GM12864 (cell line): ENCODE measurements around the gene PANK4.

ENCODE experiments used
- DNase-seq: peaks from one replicate; pipeline ENCODE4 v3.0.0-alpha.2; 2011; ENCODE audit warnings: low read depth
- H3K4me3 ChIP-seq: 2 replicates; pipeline ENCODE4 v1.5.1; 2011; ENCODE audit warnings: mild to moderate bottlenecking, low read depth, low read length, control low read depth
- TF ChIP-seq, protein P1 (sequence below): IDR thresholded peaks from 2 replicates; pipeline ENCODE4 v1.5.1; 2011; ENCODE audit warnings: low read depth, mild to moderate bottlenecking, moderate library complexity, low read length, control low read depth, inconsistent platforms; ENCODE audit errors: missing control alignments

The PANK4 gene

DNA sequence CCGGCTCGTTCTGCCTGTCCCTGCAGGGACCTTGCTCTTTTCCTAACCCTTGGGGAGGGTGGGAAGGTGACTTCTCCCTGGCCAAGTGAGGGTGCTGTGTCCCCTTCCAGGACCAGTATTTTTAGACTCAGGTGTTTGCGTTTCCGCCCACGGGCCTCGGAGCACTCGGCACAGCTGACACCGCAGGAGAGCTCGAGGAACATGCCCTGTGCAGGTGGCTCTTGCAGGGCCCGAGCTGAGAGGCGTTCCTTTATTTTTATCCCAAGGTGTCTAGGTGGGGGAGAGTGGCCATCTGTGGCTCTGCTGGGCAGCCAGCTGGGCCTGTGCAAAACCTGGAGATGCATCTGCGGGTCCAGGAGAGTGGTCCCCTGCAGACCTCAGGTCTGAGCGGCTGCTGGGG, 34.3 kb downstream of the PANK4 start:
- H3K4me3 ChIP-seq, result no peak overlapping the region
- DNase-seq, result no peak
- TF ChIP-seq, protein P1, sequence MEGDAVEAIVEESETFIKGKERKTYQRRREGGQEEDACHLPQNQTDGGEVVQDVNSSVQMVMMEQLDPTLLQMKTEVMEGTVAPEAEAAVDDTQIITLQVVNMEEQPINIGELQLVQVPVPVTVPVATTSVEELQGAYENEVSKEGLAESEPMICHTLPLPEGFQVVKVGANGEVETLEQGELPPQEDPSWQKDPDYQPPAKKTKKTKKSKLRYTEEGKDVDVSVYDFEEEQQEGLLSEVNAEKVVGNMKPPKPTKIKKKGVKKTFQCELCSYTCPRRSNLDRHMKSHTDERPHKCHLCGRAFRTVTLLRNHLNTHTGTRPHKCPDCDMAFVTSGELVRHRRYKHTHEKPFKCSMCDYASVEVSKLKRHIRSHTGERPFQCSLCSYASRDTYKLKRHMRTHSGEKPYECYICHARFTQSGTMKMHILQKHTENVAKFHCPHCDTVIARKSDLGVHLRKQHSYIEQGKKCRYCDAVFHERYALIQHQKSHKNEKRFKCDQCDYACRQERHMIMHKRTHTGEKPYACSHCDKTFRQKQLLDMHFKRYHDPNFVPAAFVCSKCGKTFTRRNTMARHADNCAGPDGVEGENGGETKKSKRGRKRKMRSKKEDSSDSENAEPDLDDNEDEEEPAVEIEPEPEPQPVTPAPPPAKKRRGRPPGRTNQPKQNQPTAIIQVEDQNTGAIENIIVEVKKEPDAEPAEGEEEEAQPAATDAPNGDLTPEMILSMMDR, result no peak

DNA sequence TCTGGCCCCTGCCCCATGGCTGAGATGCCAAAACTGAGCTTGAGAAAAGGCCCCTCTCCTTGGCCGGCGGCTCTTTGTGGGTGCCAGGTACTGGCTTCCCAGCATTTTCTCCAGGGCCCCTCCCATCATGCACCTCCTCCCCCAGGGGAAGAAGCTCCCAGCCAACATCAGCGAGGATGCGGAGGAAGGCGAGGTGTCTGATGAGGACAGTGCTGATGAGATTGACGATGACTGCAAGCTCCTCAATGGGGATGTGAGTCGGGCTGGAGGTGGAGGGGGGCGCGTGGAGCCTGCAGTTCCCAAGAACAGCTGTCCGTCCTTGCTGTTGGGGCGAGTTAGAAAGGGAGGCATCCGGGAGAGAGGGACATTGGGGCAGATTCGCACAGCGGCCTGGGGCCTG, 36.8 kb downstream of the PANK4 start:
- no peak overlapping the region for H3K4me3 ChIP-seq
- TF ChIP-seq, protein P1, result no peak
- no peak for DNase-seq

DNA sequence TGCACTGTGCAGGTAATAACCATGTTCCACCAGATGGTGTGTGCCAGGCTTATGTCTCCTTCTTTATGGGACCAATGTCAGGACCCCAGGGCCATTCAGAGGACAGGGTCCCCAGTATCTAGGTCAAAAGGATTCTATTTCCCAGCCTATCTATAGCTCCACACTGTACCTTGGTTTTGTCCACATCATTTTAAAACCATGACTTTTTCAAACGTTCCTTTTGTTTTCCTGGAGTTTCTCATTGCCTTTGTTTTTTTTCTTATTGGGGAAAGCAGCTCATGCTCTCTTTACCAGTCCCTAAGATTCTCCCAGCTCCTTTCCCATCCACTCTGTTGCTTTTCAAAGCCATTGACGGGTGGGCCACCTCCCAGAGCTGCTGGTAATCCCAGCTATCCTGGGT, 37.7 kb downstream of the PANK4 start:
- no peak overlapping the region for H3K4me3 ChIP-seq
- TF ChIP-seq, protein P1, result no peak
- DNase-seq, result no peak

DNA sequence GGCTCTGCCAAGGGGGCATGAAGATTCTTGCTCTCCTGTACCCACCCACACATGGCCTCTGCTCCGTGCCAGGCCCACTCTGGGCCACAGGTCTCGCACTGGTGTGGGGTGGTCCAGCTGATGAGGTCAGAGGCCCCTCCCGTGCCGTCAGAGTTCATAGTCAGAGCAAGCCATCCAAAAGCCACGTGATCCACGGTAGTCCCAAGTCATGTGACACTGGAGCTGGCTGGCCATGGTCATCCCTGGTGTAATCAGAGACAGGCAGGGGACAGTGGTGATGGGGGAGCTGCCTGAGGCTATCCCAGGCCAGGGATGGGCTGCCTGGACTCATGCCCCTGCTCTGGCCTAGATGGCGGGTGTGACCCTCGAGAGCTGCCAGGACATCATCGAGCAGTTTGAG, 39.8 kb downstream of the PANK4 start:
- TF ChIP-seq, protein P1, result no peak

DNA sequence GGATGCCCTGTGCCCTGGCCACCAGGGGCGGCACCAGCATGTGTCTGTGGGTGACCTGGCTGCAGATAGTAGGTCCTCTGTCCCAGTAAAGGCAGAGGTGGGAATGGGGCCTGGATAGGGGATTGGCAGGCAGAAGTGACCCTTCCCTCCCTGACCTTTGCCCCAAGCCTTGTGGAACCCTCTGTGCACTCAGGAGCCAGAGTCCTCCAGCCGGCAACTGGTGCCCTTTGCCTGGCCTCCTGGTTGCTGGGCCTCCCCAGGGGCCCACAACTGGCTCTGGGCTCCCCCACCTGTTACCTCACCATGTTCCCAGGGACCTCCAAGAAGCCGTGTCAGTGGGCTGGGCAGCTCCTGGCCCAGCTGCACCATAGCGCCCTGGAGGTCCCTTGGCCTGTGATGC, 40.4 kb downstream of the PANK4 start:
- H3K4me3 ChIP-seq, result no peak overlapping the region
- no peak for DNase-seq
- TF ChIP-seq, protein P1, result no peak

More for the DNA sequence above, 39.8 kb downstream of the PANK4 start:
- DNase-seq, result no peak
- H3K4me3 ChIP-seq, result no peak overlapping the region

DNA sequence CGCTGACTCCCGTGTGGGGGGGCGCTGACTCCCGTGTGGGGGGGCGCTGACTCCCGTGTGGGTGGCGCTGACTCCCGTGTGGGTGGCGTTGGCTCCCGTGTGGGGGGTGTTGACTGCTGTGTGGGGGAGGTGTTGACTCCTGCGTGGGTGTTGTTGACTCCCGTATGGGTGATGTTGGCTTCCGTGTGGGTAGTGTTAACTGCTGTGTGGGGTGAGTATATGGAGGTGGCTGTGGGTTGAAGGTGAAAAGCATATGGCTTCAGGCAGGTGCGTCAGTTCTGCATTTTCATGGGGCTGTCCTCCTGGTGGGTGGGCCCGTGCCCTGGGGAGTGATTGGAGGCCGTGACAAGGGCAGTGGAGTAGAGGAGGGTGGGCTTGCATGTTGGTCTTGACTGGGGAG, 42.4 kb downstream of the PANK4 start:
- TF ChIP-seq, protein P1, result no peak
- DNase-seq, result no peak
- no peak overlapping the region for H3K4me3 ChIP-seq

DNA sequence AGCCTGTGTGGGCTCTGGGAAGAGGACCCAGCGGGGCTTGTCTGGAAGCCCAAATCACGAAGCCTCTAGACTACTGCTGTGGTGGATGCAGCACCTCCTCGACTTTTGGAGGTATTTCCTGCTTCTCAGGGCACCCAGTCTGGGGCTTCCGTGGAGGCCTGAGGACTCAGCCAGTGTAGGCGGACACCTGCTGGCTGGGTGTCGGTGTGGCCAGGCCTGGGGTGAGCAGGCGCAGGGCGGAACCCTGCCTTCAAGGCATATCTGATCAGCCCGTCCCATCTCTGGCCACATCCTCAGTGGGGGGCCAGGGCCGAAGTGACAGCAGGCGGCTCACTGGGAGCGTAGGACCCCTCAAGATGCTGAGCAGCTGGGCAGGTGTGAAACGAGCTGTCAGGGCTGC, 43.4 kb downstream of the PANK4 start:
- no peak for DNase-seq
- TF ChIP-seq, protein P1, result no peak
- no peak overlapping the region for H3K4me3 ChIP-seq
